NCI-H345 treated with DMSO at 0.1 percent for 48 hours (cell line): ENCODE data around the gene GHITM.
A peak's percentile ranks its signal among the peaks of the same experiment; 100 is the strongest.
"Not testable (repeated sequence)": the region's sequence is repeated elsewhere in the genome, so short reads cannot be mapped to it uniquely, and the experiment has no call there.

Source experiments
- DNase-seq: peaks from one replicate; lab custom pipeline; 2025; ENCODE audit not compliant: unreplicated experiment; lab: John Stamatoyannopoulos, UW

The GHITM gene

DNA sequence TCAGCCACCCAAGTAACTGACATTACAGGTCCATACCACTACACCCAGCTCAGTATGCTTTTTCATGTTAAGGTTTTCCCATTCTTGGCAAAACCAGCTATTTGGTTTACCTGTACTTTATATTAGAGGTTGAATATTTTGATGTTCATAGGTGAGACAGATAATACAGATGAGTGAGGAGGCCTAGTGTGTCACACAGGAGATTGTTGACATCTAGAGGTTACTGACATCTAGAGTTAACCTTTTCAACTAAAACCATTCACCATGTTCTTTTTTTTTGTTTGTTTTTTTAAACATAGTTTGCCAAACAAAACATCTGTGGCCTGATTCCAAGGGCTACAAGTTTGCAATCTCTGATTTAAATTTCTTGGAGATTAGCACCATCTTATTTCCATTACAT, 8.0 kb downstream of the GHITM start:
- DNase-seq: no peak

DNA sequence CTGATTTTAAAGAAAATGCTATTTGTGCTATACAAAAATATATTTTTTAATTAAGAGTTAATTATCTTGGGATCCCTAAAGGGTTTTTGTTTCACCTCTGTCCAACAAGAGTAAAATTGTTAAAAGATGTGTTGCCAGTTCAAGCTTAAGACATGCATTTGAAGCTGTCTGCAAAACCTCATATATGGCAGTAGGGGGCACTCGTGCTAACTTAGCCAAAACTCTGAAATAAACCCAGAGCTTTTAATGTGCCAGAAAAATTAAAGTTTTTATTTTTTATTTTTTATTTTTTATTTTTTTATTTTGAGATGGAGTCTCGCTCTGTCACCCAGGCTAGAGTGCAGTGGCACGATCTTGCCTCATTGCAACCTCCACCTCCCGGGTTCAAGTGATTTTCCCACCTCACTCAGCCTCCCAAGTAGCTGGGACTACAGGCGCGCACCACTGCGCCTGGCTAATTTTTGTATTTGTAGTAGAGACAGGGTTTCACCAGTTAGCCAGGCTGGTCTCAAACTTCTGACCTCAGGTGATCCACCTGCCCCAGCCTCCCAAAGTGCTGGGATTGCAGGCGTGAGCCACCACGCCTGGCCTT, 8.8 kb downstream of the GHITM start:
- DNase-seq: peak; percentile 22

DNA sequence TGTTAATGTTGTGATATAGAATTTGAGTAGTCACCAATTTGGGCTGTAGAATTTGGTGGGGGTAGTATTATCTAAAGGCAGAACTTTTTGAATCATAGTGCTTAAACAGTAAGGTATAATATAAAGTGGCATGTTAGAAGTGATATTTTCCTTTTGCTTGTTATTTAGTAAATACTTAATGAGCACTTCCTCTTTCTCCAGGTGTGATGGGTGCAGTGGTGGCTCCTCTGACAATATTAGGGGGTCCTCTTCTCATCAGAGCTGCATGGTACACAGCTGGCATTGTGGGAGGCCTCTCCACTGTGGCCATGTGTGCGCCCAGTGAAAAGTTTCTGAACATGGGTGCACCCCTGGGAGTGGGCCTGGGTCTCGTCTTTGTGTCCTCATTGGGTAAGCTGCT, 10.5 kb downstream of the GHITM start:
- no peak for DNase-seq

DNA sequence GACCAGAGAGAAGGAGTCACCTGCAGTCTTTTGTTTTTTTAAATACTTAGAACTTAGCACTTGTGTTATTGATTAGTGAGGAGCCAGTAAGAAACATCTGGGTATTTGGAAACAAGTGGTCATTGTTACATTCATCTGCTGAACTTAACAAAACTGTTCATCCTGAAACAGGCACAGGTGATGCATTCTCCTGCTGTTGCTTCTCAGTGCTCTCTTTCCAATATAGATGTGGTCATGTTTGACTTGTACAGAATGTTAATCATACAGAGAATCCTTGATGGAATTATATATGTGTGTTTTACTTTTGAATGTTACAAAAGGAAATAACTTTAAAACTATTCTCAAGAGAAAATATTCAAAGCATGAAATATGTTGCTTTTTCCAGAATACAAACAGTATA, 13.5 kb downstream of the GHITM start:
- no peak for DNase-seq

DNA sequence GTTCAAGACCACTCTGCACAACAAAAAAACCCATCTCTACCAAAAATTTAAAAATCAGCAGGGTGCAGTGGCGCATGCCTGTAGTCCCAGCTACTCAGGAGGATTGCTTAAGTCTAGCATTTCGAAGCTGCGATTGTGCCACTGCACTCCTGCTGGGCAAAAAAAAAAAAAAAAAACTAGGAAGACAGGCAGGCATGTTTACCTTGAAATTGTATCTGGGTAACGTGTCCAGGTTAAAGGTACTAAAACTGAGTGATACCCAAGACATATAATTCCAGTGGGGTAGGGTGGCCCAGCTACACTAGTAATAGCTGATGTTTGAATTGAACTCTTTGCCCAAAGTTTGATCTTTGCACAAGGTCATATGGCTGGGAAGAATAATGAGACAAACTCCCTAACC, 16.2 kb downstream of the GHITM start:
- no peak for DNase-seq

DNA sequence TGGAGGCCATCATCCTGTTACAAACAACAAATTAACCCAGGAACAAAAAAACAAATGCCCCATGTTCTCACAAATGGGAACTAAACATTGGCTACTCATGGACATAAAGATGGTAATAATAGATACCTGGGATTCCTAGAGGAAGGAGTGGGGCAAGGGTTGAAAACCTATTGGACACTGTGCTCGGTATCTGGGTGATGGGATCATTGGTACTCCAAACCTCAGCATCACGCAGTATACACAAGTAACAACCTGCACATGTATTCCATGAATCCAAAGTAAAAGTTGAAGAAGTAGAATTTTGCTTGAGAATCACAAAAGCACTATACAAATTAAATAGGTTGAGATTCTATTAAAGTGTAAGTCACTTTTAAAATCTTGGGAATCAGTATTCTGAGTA, 16.7 kb downstream of the GHITM start:
- DNase-seq: no peak

DNA sequence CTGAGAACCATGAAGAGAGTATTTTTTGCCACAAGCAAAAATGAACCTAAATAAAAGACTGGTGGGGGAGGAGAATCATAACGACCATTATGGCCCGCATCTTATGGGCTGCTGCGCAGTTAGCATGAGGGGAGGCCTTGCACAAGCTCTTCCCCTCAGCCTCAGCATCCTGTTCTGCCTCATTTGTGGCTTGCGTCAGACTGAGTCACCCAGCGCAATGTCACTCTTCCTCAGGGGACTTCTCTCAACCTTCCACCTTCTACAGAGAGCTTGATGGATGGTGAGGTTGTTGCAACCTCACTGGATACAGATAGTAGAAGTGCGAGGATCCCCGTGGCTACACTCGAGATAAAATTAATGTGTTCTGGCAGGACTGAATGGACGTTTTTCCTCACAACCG, 17.5 kb downstream of the GHITM start:
- DNase-seq: no peak

DNA sequence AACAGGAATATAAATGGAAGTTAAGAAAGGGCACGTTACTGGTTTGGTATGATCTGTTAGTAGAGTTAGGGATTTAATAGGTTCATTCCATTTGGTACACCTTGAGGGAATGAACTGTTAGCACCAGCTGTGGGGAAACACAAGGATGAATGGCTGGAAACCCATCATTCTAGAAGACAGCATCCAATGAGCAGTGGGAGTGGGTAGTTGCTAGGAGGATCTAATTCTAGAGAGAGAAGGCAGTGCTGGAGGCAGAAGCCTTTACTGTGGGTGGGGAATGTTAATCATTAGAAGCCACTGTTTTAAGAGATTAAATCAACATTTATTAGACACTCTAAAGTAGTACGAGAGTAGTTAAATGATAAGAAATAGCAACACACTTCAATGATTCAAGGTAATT, 18.8 kb downstream of the GHITM start:
- no peak for DNase-seq

DNA sequence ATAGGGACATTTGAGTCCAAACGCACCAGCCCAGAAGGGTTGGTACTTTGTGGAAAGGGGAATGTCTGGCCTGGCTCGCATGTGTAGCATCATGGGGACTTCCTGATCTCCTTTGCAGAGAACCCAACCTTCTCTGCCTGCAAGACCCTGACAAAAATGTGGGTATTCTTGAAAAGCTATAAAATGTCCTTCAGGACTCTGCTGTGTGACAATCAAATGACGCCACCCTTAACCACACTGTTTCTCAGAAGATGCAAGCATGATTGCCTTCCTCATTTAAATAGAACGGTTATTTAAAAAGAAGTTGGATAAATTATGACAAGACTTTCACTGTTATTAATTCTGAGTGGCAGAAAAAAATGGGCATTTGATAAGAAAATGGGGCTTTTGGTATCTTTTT, 19.2 kb downstream of the GHITM start:
- no peak for DNase-seq

DNA sequence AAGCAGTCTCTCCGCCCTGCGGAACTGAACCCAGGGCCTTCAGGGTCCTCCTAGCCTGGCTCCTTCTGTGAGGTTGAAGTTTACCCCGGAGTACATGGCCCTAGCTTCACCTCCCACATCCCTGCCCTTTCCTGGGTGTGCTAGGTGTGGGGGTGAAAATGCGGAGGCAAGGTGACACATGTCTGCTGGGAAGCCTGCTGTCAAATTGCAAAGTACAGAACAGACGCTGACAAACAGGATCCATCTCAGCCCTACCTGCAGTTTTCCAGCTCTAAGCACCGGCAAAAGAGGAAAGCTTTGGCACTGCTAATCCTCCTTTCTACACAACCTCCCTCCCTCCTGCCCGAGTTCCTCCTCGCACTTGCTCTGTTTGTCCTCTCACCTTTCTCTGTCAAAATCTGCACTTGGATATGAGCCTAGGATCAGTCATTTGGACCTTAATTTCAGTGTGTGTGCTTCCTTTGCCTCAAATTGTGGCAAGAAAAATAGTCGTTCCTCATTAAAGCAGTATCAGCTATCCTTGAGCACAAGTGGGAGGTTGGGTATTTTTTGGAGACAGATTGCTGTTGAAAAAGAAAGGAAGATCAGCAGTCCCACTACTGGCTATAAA, 19.9 kb downstream of the GHITM start:
- DNase-seq: no peak

DNA sequence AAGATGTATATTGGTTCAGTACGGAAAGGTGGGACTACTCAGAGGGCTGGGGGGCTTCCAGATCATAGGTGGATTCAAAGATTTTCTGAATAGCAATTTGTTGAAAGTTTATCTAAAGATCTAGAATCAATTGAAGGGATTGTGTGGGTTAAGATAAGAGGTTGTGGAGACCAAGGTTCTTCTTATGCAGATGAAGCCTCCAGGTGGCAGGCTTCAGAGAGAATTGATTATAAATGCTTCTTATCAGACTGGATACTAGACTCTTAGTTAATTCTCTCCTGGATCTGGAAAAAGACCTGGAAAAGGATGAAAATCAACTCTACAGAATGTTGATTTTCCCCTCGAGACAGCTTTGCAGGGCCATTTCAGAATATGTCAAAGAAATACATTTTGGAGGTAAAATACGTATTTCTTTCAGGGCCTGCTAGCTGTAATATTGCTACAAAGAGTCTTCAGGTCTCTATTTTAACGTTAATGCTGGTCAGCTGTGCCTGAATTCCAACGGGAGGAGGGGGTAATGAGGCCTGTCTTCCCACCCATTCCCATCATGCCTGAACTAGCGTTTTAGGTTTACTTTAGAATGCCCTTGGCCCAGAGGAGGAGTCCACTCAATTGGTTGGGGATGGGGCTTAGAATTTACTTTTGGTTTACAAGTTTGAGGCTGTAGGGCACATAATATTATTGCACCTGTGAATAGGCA, 21.5 kb downstream of the GHITM start:
- no peak for DNase-seq

DNA sequence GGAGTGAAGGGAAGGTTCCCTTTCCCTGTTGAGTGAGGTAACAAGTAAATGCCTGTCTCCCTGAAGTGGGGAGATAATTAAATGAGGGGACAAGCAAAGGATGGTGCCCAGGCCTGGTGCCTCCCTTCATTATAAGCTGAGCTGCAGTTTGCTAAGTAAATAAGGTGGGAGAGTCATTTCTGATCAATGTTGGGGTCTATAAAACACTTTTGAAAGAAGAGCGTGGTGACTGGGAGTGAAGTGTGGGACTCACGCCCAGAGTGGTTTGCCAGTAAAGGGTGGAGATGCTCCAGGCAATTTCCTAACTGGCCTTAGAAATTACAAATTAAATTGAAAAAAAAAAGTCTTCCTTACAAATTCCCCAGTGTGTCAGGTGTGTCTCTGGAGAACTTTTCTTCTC, 24.7 kb downstream of the GHITM start:
- no peak for DNase-seq

DNA sequence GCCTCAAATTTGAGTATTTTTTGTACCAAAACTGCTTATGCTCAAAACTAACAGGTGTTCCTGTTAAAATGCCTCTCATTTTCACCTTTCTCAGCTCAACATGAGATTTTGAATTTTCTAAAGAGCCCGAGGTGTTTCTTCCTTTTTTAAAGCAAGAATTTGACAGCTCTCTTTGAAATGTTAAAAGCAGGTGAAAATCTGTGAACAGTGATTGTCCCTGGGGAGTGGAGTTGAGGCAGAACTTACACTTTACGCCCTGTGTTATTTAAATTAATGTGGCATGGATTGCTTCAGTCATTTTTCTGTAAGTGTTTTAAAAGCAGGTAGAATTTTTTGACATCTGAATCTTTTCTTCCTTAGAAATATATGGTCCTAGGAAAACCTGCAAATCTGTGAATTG, 25.1 kb downstream of the GHITM start:
- no peak for DNase-seq

DNA sequence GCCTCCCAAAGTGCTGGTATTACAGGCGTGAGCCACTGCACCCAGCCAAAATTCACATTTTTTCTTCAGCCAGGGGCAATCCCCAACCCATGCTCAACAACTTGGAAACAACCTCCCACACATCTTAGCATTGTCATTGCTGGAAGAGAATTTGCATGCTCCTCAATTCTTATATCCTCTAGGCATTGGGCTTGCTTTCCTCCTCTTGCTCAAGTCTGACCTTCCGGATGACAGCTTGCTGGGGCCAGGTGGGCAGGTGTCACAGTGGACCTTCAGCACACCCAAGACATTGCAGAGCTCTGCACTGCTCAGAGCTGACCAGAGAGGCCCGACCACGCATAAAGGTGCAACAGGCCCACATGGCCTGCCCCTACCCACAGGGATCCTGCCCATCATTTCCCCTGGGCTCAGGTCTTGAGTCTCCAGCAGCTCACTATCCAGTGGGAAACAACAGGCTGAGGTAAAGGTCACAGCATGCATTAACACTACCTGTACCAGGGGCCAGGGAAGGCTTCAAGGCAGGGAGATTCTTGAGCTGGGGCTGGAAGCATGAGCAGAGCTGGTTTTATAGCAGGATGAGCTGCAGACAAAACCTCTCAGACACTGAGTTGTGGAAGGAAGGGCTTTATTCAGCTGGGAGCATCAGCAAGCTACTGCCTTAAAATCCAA, 27.4 kb downstream of the GHITM start:
- no peak for DNase-seq

DNA sequence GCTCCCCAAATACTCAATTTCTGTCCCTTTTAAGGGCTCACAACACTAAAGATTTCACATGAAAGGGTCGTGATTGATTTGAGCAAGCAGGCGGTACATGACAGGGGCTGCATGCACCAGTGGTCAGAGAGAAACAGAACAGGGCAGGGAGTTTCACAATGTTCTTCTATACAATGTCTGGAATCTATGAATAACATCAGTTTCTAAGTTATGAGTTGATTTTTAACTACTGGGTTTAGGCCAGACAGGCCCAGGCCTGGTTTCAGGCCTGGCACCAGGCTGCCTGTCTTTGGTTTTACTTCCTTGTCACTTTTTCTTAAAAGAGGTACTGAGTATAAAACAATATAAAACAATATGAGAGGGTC, 28.0 kb downstream of the GHITM start:
- DNase-seq: not testable (repeated sequence)

DNA sequence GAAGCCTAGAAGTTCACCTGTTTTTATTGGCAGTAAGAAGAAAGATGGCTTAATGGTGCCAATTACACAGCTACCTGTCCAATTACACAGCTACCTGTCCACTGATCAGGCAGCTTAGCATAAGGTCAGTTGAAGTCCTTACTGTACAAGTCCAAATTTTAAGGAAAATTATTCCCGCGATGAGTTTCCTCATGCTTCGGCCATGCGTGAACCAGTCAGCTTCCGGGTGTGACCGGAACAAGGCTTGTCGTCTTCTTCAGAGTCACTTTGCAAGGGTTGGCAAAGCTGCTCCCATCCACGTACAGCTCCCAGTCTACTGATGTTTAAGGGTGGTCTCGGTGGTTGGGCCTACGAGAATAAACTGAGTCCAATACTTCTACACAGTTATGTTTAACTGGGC, 29.1 kb downstream of the GHITM start:
- not testable (repeated sequence) for DNase-seq

DNA sequence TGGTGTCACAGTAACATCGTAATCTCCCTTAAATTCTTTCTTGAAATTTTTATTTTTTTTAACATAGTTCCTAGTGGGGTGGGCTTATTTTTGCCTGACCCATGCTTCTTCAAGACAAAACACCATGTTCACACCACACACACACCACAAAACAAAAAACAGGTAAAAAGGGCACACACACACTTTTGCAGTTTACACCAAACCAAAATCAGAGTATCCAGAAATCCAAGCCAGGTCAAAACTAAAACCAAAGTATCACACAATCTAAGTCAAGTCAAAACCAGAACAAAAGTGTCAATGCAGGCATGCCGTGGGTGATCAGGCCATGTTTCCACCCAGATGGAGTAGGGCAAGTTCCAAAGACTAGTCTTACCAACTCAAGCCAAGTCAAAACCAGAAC, 31.9 kb downstream of the GHITM start:
- DNase-seq: not testable (repeated sequence)

DNA sequence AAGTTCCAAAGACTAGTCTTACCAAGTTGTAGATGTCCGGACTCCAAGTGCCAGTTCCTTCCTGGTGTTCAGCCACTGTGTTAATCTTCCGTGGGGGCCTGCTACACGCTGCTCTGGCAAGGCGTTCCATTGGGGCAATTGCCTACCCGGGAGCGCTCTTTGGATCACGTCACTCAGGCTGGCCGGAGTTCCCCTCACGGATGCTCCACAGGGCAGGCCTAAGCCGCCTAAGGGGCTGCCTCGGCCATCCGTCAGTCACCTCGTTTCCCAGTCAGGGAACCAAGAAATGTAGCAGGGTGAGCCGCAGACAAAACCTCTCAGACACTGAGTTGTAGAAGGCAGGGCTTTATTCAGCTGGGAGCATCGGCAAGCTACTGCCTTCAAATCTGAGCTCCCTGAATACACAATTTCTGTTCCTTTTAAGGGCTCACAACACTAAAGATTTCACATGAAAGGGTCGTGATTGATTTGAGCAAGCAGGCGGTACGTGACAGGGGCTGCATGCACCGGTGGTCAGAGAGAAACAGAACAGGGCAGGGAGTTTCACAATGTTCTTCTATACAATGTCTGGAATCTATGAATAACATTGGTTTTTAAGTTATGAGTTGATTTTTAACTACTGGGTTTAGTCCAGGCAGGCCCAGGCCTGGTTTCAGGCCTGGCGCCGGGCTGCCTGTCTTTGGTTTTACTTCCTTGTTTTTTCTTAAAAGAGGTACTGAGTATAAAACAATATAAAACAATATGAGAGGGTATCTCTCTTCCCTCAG, 32.6 kb downstream of the GHITM start:
- DNase-seq: not testable (repeated sequence)

DNA sequence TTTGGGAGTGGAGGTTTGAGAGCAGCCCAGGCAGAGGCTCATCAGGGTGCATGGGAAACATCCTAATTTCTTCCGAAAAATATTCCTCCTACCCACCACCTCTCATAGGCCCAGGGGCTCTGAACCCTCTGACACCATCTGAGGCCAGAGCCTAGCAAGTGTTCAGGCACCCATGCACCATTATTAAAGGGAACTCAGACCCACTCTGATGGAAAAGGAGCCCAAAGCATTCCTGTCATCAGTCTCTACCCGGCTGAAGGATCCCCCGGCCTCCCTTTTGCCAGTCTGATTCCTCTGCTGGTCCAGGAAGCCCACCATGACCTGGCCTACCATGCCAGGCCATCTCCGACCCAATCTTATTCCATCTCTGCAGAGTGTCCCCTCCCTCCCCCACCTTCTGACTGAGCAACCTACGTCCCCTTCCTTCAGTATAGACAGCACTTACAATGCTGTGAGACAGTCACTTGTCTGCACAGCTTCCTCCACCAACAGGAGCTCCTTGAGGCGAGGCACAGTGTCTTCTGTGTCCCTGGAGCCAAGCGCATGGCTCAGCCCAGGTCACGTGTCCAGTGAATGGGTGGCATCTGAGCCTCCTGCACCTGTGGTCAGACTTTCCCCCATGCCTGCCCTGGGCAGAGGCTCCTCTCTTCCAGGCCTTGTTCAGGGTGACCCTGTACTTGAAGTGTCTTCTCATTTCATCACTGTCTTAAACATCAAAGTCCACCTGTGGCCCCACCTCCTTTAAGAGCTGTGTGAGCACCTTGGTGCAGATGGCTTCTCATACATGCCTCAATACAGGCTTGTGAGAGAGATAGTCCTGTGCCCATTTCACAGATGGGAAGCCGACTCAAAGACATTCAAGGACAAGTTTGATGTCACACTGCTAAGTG, 33.4 kb downstream of the GHITM start:
- DNase-seq: no peak

DNA sequence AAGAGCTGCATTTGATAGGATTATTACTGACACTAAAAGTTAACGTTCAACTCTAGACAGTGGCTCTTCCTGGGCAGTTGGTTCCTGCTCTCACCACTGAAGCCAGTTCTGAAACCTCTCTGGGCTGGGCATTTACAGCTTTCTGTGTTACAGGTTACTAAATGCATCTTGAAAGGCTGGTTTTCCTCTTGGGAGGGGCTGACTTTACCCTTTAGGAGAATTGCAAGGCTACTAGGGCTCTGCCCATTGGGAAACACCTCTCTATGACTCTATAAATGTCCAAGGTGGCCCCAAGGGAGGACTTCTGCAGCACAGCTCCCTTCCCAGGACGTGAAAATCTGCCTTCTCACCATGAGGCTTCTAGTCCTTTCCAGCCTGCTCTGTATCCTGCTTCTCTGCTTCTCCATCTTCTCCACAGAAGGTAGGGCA, 34.2 kb downstream of the GHITM start, which contains the start of gene GPR15LG:
Gene GPR15LG, plus strand, starts transcription at position 301 of the 429 bp plus-strand sequence. Its CDS starts 51 bp downstream, at position 352.
- no peak for DNase-seq
